ENCODE results near the gene DIABLO.

DIABLO gene

GRCh38 chr12:122265476-122265875 lies 39.6 kb upstream of the DIABLO start:
- TF ChIP-seq EGR1 (IDR thresholded peaks at IDR 0.05) (no peak), ZBTB7A (IDR thresholded peaks at IDR 0.05; ENCODE audit: low read depth) (no peak), FOXM1 (IDR thresholded peaks at IDR 0.05; ENCODE audit: borderline replicate concordance, low read depth) (no peak)

GRCh38 chr12:122250536-122250935 lies 24.7 kb upstream of the DIABLO start:
- no peak for TF ChIP-seq CEBPB (IDR thresholded peaks at IDR 0.05)
- no peak for TF ChIP-seq ZBTB7A (IDR thresholded peaks at IDR 0.05; ENCODE audit: low read depth)
- no peak for TF ChIP-seq USF1 (IDR thresholded peaks at IDR 0.05)
- TF ChIP-seq TAF1 (IDR thresholded peaks at IDR 0.05; ENCODE audit: low read depth): no peak
- TF ChIP-seq REST (IDR thresholded peaks at IDR 0.05; ENCODE audit: low read depth): no peak
- no peak for TF ChIP-seq MAX (IDR thresholded peaks at IDR 0.05)
- no peak for TF ChIP-seq TEAD4 (IDR thresholded peaks at IDR 0.05)
- no peak for TF ChIP-seq FOXM1 (IDR thresholded peaks at IDR 0.05; ENCODE audit: borderline replicate concordance, low read depth)
- TF ChIP-seq CREB1 (IDR thresholded peaks at IDR 0.05; ENCODE audit: low read depth): no peak

- no peak for TF ChIP-seq EGR1 (IDR thresholded peaks at IDR 0.05)
- no peak for TF ChIP-seq TEAD4 (IDR thresholded peaks at IDR 0.05)
- no peak for TF ChIP-seq ZBTB7A (IDR thresholded peaks at IDR 0.05; ENCODE audit: low read depth)
- TF ChIP-seq USF1 (IDR thresholded peaks at IDR 0.05): no peak
- no peak for TF ChIP-seq YY1 (IDR thresholded peaks at IDR 0.05; ENCODE audit: low read depth)
- TF ChIP-seq CEBPB (IDR thresholded peaks at IDR 0.05): no peak
- TF ChIP-seq FOXM1 (IDR thresholded peaks at IDR 0.05; ENCODE audit: borderline replicate concordance, low read depth): no peak
- no peak for TF ChIP-seq CREB1 (IDR thresholded peaks at IDR 0.05; ENCODE audit: low read depth)
- TF ChIP-seq RAD21 (IDR thresholded peaks at IDR 0.05; ENCODE audit: low read depth): no peak
These were observed 24.2 kb upstream of the DIABLO start for GRCh38 chr12:122250047-122250446.

- no peak for TF ChIP-seq TEAD4 (IDR thresholded peaks at IDR 0.05)
- no peak for TF ChIP-seq REST (IDR thresholded peaks at IDR 0.05; ENCODE audit: low read depth)
- no peak for TF ChIP-seq YY1 (IDR thresholded peaks at IDR 0.05; ENCODE audit: low read depth)
- no peak for TF ChIP-seq TCF12 (IDR thresholded peaks at IDR 0.05; ENCODE audit: low read depth)
- no peak for TF ChIP-seq EP300 (IDR thresholded peaks at IDR 0.05; ENCODE audit: borderline replicate concordance)
- no peak for TF ChIP-seq CEBPB (IDR thresholded peaks at IDR 0.05)
These were observed 19.7 kb upstream of the DIABLO start for GRCh38 chr12:122245553-122245952.

- no peak for TF ChIP-seq RAD21 (IDR thresholded peaks at IDR 0.05; ENCODE audit: low read depth)
- no peak for TF ChIP-seq TEAD4 (IDR thresholded peaks at IDR 0.05)
- no peak for TF ChIP-seq TAF1 (IDR thresholded peaks at IDR 0.05; ENCODE audit: low read depth)
- TF ChIP-seq CREB1 (IDR thresholded peaks at IDR 0.05; ENCODE audit: low read depth): no peak
- TF ChIP-seq REST (IDR thresholded peaks at IDR 0.05; ENCODE audit: low read depth): no peak
- TF ChIP-seq MAX (IDR thresholded peaks at IDR 0.05): no peak
- TF ChIP-seq FOXM1 (IDR thresholded peaks at IDR 0.05; ENCODE audit: borderline replicate concordance, low read depth): no peak
- no peak for TF ChIP-seq EGR1 (IDR thresholded peaks at IDR 0.05)
These were observed 18.9 kb upstream of the DIABLO start for GRCh38 chr12:122244565-122245371.
